ENCODE measurements around the gene ORMDL2.

ORMDL2 gene

DNA sequence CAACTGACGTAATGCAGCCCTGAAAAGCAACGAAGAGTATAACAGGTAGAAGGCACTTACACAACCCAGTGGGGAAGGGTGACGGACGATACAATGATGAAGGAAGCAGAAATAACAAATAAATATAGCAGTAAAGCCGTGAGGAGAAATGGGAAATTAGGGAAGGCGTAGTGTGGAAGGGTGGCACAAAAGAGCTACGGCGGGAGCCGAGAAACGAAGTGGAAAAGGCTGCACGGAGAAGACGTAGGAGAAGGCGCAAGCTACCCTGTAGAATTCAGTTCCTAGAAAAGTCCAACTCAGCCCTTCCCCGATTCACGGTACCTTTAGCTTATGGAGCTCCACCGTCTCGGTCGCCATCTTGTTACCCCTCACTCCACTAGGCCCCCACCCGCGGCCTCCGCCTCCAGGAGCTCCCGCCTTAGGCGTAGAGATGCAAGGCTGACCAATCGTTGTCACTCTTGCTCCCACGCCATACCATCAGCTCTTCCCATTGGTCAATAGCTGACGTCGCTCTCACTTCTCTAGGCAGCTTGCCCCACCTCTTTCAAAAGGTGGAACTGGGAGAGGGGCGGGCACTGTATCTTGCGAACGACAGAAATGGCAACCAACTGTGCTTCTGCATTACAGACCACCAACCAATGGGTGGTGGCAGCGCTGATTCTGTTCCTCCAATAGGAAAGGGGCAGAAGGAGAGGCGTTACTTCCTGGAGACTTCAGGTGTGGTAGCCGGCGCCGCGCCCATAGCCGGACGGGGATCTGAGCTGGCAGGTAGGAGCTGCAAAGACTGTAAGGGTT is at the start of gene ORMDL2, which contains the start of gene SARNP:
Gene ORMDL2 (plus strand): TSS at position 697 of the 795 bp plus-strand sequence. CDS start 959 bp downstream, outside the sequence.
Gene SARNP (minus strand): TSS at position 380 of the 795 bp plus-strand sequence. CDS start 23 bp downstream, at position 357.
- DNase-seq = peak; percentile 98 to 99

GRCh38 chr12:55771736-55772135 is 46.1 kb upstream of the ORMDL2 start:
- DNase-seq = no peak

DNA sequence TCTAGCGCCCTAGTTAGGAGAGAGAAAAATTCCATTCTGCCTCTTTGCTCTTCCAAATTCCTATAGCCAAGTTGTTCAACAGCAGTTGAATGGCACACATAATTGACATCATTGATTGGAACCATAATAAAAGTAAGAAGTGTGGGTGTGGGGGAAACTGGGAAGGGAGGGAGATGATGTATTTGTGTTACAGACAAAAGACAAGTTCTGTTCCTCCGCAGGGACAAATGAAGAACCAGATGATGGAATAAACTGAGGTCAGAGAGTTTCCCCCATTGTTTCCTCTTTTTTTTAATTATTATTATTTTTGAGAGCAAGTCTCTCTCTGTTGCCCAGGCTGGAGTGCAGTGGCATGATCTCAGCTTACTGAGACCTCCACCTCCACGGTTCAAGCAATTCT is 40.0 kb upstream of the ORMDL2 start:
- DNase-seq = no peak

GRCh38 chr12:55780685-55781084 is 37.2 kb upstream of the ORMDL2 start:
- DNase-seq = no peak

- DNase-seq = no peak
Measured at GRCh38 chr12:55788546-55788945, 29.3 kb upstream of the ORMDL2 start.

DNA sequence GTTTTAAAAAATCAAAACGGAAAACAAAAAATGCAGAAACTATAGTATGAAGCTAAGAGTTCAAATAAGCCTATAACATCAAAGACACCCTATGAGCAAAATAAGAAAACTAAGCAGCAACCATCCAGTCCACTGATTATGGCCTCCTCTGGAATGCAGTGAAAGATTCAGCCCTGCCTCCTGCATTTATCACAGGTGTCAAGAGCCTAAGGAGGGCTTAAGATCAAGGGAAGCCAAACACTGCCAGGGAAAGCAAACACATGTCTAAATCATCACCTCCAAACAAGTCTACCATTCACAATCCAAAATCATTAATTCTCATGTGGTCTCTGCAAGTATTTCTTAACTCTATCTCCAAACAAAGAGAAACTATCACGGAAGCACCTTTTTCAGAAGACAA is 28.7 kb upstream of the ORMDL2 start:
- no peak for DNase-seq

GRCh38 chr12:55789893-55790292 is 27.9 kb upstream of the ORMDL2 start:
- DNase-seq = no peak

GRCh38 chr12:55795950-55796349 is 21.9 kb upstream of the ORMDL2 start:
- no peak for DNase-seq

DNA sequence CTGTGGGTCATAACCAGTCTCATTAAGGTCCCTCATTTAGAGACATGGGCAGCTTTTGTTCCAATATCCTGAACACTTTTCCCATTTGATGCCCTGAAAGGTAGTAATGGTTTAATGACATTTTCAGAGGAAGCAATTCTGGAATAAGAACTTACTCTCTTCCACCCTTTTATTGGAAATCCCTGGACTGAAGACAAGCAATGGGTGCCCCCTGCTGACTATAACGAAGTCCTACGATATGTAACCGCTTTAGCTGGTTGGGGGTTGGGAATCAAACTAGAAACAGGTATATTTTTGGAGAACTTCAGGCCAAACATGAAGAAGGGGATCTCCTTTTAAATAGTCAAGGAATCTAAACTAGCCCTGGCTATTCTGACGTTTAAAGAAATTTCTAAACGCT is 20.8 kb upstream of the ORMDL2 start:
- DNase-seq = peak in 1 of 2 experiments; percentile 2

DNA sequence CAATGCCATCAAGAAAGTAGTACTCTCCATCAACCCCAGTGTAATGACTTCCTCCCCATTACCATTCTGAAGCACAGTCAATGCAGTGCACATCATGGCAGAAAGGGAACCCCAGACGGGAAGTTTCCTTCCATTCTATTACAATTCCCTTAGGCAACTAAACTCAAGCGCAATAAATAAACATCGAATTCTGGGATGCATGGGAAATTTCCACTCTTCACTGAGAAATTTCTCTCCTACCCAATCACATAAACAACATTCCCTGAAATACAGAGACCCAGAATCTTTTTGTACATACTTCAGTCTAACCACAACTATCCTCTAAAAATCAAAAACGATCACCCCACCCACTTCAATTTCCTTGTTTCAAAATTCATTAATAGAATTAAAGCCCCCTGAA is 20.3 kb upstream of the ORMDL2 start:
- no peak for DNase-seq

- no peak for DNase-seq
Measured at GRCh38 chr12:55806982-55807381, 10.9 kb upstream of the ORMDL2 start.

DNA sequence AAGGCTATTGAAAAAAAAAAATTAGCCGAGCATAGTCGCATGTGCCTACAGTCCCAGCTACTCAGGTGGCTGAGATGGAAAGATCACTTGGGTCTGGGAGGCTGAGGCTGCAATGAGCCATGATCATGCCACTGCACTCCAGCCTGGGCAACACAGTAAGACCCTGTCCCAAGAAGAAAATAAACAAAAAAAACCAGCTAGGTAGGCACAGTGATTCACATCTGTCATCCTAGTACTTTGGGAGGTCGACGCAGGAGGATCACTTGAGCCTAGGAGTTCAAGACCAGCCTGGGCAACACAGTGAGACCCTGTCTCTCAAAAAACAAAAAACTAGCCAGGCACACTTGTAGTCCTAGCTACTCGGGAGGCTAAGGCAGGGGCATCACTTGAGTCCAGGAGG is 8.6 kb upstream of the ORMDL2 start:
- no peak for DNase-seq

DNA sequence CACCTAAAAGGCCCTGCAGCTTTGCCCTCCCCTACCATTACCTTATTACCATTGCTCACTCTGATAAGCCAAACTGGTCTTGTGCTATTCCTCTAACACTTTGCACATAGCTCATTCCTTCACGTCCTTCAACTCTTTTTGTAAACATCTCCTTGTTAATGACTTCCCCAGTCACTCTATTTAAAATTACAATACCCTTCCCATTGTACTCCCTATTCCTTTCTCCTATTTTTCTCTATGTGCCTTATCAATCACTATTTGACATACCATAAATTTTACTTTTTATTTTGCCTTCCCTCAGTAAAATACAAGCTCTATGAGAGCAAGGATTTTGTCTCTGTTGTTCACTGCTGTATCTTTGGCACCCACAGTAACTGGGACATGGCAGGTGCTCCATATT is 5.8 kb upstream of the ORMDL2 start:
- DNase-seq = no peak

GRCh38 chr12:55814257-55814656 is 3.6 kb upstream of the ORMDL2 start:
- DNase-seq = no peak

DNA sequence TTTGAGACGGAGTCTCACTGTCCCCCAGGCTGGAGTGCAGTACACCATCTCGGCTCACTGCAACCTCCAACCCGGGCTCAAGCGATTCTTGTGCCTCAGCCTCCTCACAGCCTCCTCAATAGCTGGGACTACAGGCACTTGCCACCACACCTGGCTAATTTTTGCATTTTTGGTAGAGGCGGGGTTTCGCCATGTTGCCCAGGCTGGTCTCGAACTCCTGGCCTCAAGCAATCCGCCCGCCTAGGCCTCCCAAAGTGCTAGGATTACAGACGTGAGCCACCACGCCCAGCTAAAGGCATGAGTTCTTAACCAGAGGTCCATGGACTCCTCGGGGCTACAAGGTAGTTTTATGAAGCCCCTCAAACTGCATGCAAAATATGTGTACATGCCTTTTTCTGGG is 2.4 kb upstream of the ORMDL2 start:
- no peak for DNase-seq

DNA sequence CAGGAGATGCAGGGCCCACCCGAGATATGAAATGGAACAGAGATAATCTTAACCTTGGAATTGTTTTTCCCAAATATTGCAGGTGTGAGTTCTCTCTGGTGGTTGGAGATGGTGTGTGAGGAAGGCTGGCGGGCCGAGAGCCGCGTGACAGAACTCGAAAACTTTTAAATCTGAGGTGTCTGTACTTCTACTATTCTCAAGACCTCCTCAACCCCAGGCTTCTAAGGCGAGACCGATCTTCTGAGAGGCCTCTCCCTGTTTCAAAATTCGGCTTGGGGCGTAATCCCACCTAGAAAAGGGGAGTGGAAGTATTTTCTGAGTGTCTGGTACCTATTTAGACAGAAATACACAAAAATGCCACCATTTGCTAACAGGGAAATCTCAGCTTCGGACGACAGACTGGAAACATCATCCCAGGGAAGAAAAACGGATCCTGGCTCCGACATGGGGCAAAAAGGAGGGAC is 928 bp upstream of the ORMDL2 start:
- DNase-seq = peak in 1 of 2 experiments; percentile 50

- DNase-seq = no peak
Measured at GRCh38 chr12:55818140-55818728, 393 bp downstream of the ORMDL2 start.

- no peak for DNase-seq
Measured at GRCh38 chr12:55818886-55819285, 1.0 kb downstream of the ORMDL2 start.

- no peak for DNase-seq
Measured at GRCh38 chr12:55820679-55821078, 2.8 kb downstream of the ORMDL2 start.

- DNase-seq = no peak
Measured at GRCh38 chr12:55822228-55822627, 4.4 kb downstream of the ORMDL2 start.

GRCh38 chr12:55823419-55823818 is 5.6 kb downstream of the ORMDL2 start:
- DNase-seq = no peak

DNA sequence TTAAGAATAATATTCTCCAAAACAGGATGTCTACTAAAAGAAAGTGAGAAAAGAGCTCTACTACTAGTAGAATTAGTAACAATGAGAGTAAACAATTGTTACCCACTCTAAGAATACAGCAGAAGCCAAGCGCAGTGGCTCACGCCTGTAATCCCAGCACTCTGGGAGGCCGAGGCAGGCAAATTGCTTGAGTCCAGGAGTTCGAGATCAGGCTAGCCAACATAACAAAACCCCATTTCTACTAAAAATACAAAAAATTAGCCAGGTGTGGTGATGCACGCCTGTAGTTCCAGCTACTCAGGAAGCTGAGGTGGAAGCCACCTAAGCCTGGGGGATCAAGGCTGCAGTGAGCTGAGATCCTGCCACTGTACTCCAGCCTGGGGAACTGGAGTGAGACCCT is 6.9 kb downstream of the ORMDL2 start:
- DNase-seq = no peak

DNA sequence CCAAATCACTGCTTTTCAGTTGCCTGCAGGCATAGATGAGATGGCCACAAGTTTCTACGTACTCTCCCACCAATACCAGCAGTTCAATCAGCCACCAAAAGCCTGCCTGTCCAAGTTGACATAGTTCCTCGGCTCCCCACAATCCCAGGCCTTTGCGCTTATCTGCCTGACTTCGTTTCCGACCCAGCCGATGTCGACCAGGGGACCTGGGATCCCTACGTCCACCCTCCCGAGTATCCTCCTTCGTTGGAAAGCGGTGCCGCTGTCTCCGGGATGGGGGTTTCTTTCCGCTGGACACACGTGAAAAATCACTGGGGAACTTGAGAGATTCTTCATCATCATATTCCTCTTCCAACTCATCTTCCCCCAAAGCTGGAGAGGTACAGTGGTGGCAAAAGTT is 10.0 kb downstream of the ORMDL2 start:
- no peak for DNase-seq

DNA sequence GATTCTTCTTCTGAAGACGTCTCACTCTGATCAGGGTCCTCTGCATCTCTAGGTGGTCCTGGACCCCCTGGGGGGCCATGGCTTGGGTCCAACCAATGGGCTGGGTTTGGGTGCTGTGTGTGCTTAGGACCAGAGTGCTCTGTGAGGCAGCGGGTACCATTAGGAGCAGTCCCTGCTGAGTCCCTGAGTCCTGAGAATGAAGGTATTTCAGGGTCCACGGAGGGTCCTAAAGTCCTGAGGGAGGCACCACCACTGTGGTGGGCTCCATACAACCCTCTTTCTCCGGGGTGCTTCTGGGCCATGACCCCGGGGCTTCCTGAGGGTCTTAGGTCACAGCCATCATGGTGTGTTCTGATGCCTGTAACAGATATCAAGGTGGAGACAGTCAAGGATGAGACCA is 10.5 kb downstream of the ORMDL2 start:
- DNase-seq = no peak

Measured in NCI-H187 (cell line).